IMR-90 (cell line): ENCODE results near the gene ALKBH3. TPM values are rescaled to one million over a fixed set of nuclear protein-coding genes. Genes with fewer than 3 reads are reported as not detected.

ENCODE experiments used
- ATAC-seq: fragments of 200-7000 bp; cut with Tn5 transposase; 2 replicates; pipeline ENCODE4 v1.9.1; 2020; ENCODE audit warnings: low read depth, mild to moderate bottlenecking, moderate library complexity
- BruUV-seq: library from RNA; stranded (reverse); fragments of 400-500 nt; replicated peaks from 2 replicates; lab custom pipeline; 2021; lab: Mats Ljungman, UMichigan
- CTCF ChIA-PET: fragments of 300-600 bp; formaldehyde crosslinking; extraction: SDS; loops from one replicate; lab custom pipeline; 2021; ENCODE audit warnings: antibody characterized with exemption; lab: Yijun Ruan, JAX
- POLR2A ChIA-PET: fragments of 300-600 bp; sonication (Branson Sonifier 250); formaldehyde crosslinking; loops from one replicate; lab custom pipeline; 2022; ENCODE audit warnings: antibody characterized with exemption; ENCODE audit not compliant: unreplicated experiment; lab: Charles Lee
- DNase-seq: peaks from one replicate; pipeline ENCODE4 v3.0.0; 2013
- H2AFZ ChIP-seq: replicated peaks from 2 replicates; pipeline ENCODE3; 2013; ENCODE audit warnings: low read length, mild to moderate bottlenecking; ENCODE audit not compliant: poor library complexity
- H2AK5ac ChIP-seq: 2 replicates; pipeline ENCODE4 v1.6.1; 2013; ENCODE audit warnings: low read depth, low read length, inconsistent platforms
- H2AK9ac ChIP-seq: replicated peaks from 2 replicates; pipeline ENCODE3; 2013; ENCODE audit warnings: mild to moderate bottlenecking, low read depth, low read length, moderate library complexity; ENCODE audit not compliant: poor library complexity
- H2BK120ac ChIP-seq: 2 replicates; pipeline ENCODE4 v1.6.1; 2013; ENCODE audit warnings: low read depth, low read length, inconsistent platforms
- H2BK15ac ChIP-seq: 3 replicates; pipeline ENCODE4 v1.6.1; 2013; ENCODE audit warnings: low read depth, low read length, inconsistent platforms
- H2BK20ac ChIP-seq: 2 replicates; pipeline ENCODE4 v1.6.1; 2013; ENCODE audit warnings: low read depth, mild to moderate bottlenecking, inconsistent platforms, low read length, moderate library complexity
- H2BK5ac ChIP-seq: 2 replicates; pipeline ENCODE4 v1.6.1; 2013; ENCODE audit warnings: mild to moderate bottlenecking, low read depth, low read length, inconsistent platforms; ENCODE audit not compliant: poor library complexity, severe bottlenecking
- H3K14ac ChIP-seq: replicated peaks from 2 replicates; pipeline ENCODE4 v1.6.1; 2013; ENCODE audit warnings: low read depth, low read length, inconsistent platforms
- H3K18ac ChIP-seq: 2 replicates; pipeline ENCODE4 v1.6.1; 2013; ENCODE audit warnings: low read depth, low read length, control low read depth
- H3K23ac ChIP-seq: 2 replicates; pipeline ENCODE4 v1.6.1; 2013; ENCODE audit warnings: low read depth, low read length, inconsistent platforms
- H3K27ac ChIP-seq: 2 replicates; pipeline ENCODE4 v1.5.1; 2013; ENCODE audit warnings: mild to moderate bottlenecking, control low read depth, low read length; ENCODE audit not compliant: insufficient read depth
- H3K27me3 ChIP-seq: 2 replicates; pipeline ENCODE4 v1.6.1; 2013; ENCODE audit warnings: low read length; ENCODE audit not compliant: control insufficient read depth, insufficient read depth
- H3K36me3 ChIP-seq: 2 replicates; pipeline ENCODE4 v1.6.1; 2013; ENCODE audit warnings: low read length, mixed read lengths; ENCODE audit not compliant: control insufficient read depth, insufficient read depth
- H3K4ac ChIP-seq: 2 replicates; pipeline ENCODE4 v1.6.1; 2013; ENCODE audit warnings: low read depth, low read length, inconsistent platforms
- H3K4me1 ChIP-seq: 2 replicates; pipeline ENCODE4 v1.6.1; 2013; ENCODE audit warnings: low read length, mixed read lengths; ENCODE audit not compliant: control insufficient read depth, insufficient read depth
- H3K4me2 ChIP-seq: 2 replicates; pipeline ENCODE4 v1.6.1; 2013; ENCODE audit warnings: low read depth, mild to moderate bottlenecking, control low read depth, low read length, moderate library complexity
- H3K4me3 ChIP-seq: 2 replicates; pipeline ENCODE4 v1.5.1; 2013; ENCODE audit warnings: low read depth, mild to moderate bottlenecking, control low read depth, low read length, moderate library complexity; ENCODE audit not compliant: insufficient read depth
- H3K56ac ChIP-seq: 2 replicates; pipeline ENCODE4 v1.6.1; 2013; ENCODE audit warnings: low read length, inconsistent platforms; ENCODE audit not compliant: insufficient read depth; ENCODE audit errors: extremely low read depth
- H3K79me1 ChIP-seq, 2 experiments: 2 replicates each; pipeline ENCODE4 v1.6.1; 2013; ENCODE audit warnings: low read length in 2 of 2, inconsistent platforms in 1 of 2, low read depth in 1 of 2
- H3K9ac ChIP-seq: 2 replicates; pipeline ENCODE4 v1.6.1; 2013; ENCODE audit warnings: low read depth, low read length, control low read depth
- H3K9me1 ChIP-seq: 2 replicates; pipeline ENCODE4 v1.6.1; 2013; ENCODE audit warnings: low read length, inconsistent platforms; ENCODE audit not compliant: insufficient read depth
- H3K9me3 ChIP-seq: 2 replicates; pipeline ENCODE4 v1.6.1; 2013; ENCODE audit warnings: low read length; ENCODE audit not compliant: control insufficient read depth, insufficient read depth
- H4K20me1 ChIP-seq: 2 replicates; pipeline ENCODE4 v1.6.1; 2013; ENCODE audit warnings: low read length, inconsistent platforms; ENCODE audit not compliant: insufficient read depth
- H4K5ac ChIP-seq: 2 replicates; pipeline ENCODE4 v1.6.1; 2013; ENCODE audit warnings: mild to moderate bottlenecking, low read depth, low read length, control low read depth
- H4K8ac ChIP-seq, 2 experiments: 2 replicates each; pipeline ENCODE4 v1.6.1; 2013; ENCODE audit warnings: low read depth in 2 of 2, low read length in 2 of 2, control low read depth in 1 of 2, inconsistent platforms in 1 of 2
- H4K91ac ChIP-seq: 2 replicates; pipeline ENCODE4 v1.6.1; 2013; ENCODE audit warnings: low read depth, low read length, inconsistent platforms; ENCODE audit not compliant: insufficient read depth
- BHLHE40 ChIP-seq: fragments of 150-350 bp; IDR thresholded peaks from 2 replicates; pipeline ENCODE4 v1.6.1; 2016; ENCODE audit warnings: mild to moderate bottlenecking, low read depth, low read length
- CEBPB ChIP-seq: IDR thresholded peaks from 2 replicates; pipeline ENCODE4 v1.6.1; 2012; ENCODE audit warnings: low read depth, low read length, improper control_type of control experiment
- FOS ChIP-seq: fragments of 150-350 bp; IDR thresholded peaks from 2 replicates; pipeline ENCODE4 v1.6.1; 2016; ENCODE audit warnings: low read depth, low read length
- MAFK ChIP-seq: IDR thresholded peaks from 2 replicates; pipeline ENCODE4 v1.6.1; 2012; ENCODE audit warnings: low read depth, low read length, improper control_type of control experiment
- MXI1 ChIP-seq: IDR thresholded peaks from 2 replicates; pipeline ENCODE4 v1.6.1; 2012; ENCODE audit warnings: low read depth, mild to moderate bottlenecking, low read length, moderate library complexity, borderline replicate concordance
- NFE2L2 ChIP-seq: fragments of 150-350 bp; IDR thresholded peaks from 2 replicates; pipeline ENCODE4 v1.6.1; 2016; ENCODE audit warnings: low read depth, mild to moderate bottlenecking, low read length
- RAD21 ChIP-seq: IDR thresholded peaks from 2 replicates; pipeline ENCODE4 v1.6.1; 2012; ENCODE audit warnings: low read length, improper control_type of control experiment
- RCOR1 ChIP-seq: IDR thresholded peaks from 2 replicates; pipeline ENCODE4 v1.6.1; 2012; ENCODE audit warnings: mild to moderate bottlenecking, low read length, improper control_type of control experiment; ENCODE audit not compliant: insufficient replicate concordance
- SMC3 ChIP-seq: fragments of 150-350 bp; IDR thresholded peaks from 2 replicates; pipeline ENCODE4 v1.6.1; 2016; ENCODE audit warnings: low read depth, mild to moderate bottlenecking, antibody characterized with exemption, low read length, moderate library complexity
- dilution Hi-C: fragments of 300-500 bp; cut with HindIII; formaldehyde crosslinking; loops from one replicate; pipeline ENCODE4 v1.14.3; 2018; ENCODE audit warnings: low sequenced_read_pairs; ENCODE audit not compliant: unreplicated experiment
- in situ Hi-C: fragments of 300-500 bp; cut with MboI; formaldehyde crosslinking; loops from 3 replicates; pipeline ENCODE4 v1.14.3; 2019; ENCODE audit warnings: low sequenced_read_pairs, inconsistent platforms, mixed read lengths
- intact Hi-C: fragments of 100-400 bp; cut with micrococcal nuclease; formaldehyde crosslinking; loops from 2 replicates; pipeline ENCODE4 v1.10.0; 2022
- polyA plus RNA-seq, 3 experiments: library from polyadenylated mRNA; depleted of rRNA; stranded (reverse); fragments of >200 nt; gene quantifications; 2 replicates each; pipeline ENCODE4 v1.2.3, GENCODE V29; 2012; ENCODE audit warnings: low replicate concordance in 1 of 3
- total RNA-seq: library from RNA; depleted of rRNA; stranded (reverse); fragments of >200 nt; gene quantifications from 2 replicates; pipeline ENCODE4 v1.2.3, GENCODE V29; 2012
- TF ChIP-seq, protein P1 (sequence below): fragments of 150-350 bp; IDR thresholded peaks from 2 replicates; pipeline ENCODE4 v1.6.1; 2016; ENCODE audit warnings: low read depth, mild to moderate bottlenecking, low read length, moderate library complexity, borderline replicate concordance

ALKBH3 gene
- total and polyA plus RNA-seq, 2 of the 4 experiments (the other 2 are of a cell fraction) = 27.7 to 62.9 TPM

DNA sequence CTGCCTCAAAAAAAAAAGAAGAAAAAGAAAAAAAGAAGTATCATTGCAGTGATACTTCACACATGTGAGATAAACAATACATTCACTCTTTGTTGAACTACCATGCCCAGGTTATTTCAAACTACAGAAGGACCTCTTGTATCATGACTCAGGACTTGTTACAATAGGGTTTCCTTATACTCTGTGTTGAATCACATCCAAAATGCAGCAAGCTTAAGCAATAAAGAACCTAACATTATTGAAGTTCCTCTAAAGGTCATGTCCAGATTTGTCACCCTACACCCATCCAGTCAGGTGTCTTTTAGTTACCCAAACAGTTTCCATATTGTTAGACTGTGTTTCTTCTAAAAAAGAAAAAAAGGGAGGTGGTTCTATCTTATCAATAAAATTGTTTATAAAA is 26.9 kb upstream of the ALKBH3 start:
- Histone ChIP-seq H3K23ac (no peak overlapping the region), H4K91ac (no peak overlapping the region), H2AFZ (no peak overlapping the region), H2BK120ac (no peak overlapping the region), H2AK9ac (no peak overlapping the region), H2BK15ac (no peak overlapping the region), H4K5ac (no peak overlapping the region), H3K4me1 (no peaks in the 10 kb centered on the region), H3K18ac (no peak overlapping the region), H3K27ac (no peak overlapping the region), H3K56ac (no peak overlapping the region), H3K27me3 (no peaks in the 10 kb centered on the region), H3K9me1 (no peaks in the 10 kb centered on the region), H3K9ac (no peak overlapping the region), H3K4me2 (no peak overlapping the region), H3K4ac (no peak overlapping the region), H3K79me1 (no peaks in the 10 kb centered on the region), H3K9me3 (no peaks in the 10 kb centered on the region), H3K14ac (no peak overlapping the region), H3K36me3 (peaks cover 1% of the 10 kb centered on the region; the same call in 1 of the 2 replicates), H2AK5ac (no peak overlapping the region), H4K20me1 (no peaks in the 10 kb centered on the region), H2BK20ac (no peak overlapping the region), H4K8ac (no peak overlapping the region), H2BK5ac (no peak overlapping the region), H3K4me3 (no peak overlapping the region)
- dilution Hi-C loops = no loop called here
- CTCF ChIA-PET = interaction anchor here (0.7 to 1.0 kb wide), 2 partner anchors 11 to 355 kb away, joined by 3 to 8 read pairs; no protein-coding TSS in a partner anchor
- ATAC-seq (no peak), DNase-seq (peak; percentile 18)
- no peak for TF ChIP-seq MXI1
- TF ChIP-seq FOS = no peak
- no peak for TF ChIP-seq SMC3
- TF ChIP-seq CEBPB = no peak
- TF ChIP-seq RCOR1 = no peak
- TF ChIP-seq RAD21 = no peak
- no peak for TF ChIP-seq MAFK
- TF ChIP-seq, protein P1, sequence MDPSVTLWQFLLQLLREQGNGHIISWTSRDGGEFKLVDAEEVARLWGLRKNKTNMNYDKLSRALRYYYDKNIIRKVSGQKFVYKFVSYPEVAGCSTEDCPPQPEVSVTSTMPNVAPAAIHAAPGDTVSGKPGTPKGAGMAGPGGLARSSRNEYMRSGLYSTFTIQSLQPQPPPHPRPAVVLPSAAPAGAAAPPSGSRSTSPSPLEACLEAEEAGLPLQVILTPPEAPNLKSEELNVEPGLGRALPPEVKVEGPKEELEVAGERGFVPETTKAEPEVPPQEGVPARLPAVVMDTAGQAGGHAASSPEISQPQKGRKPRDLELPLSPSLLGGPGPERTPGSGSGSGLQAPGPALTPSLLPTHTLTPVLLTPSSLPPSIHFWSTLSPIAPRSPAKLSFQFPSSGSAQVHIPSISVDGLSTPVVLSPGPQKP = no peak
- no peak for TF ChIP-seq BHLHE40
- no peak for TF ChIP-seq NFE2L2
- intact Hi-C loops = loop anchor here (2.0 to 10.0 kb wide), 4 partner anchors 209 to 436 kb away; no protein-coding TSS in a partner anchor
- POLR2A ChIA-PET = no interaction called here
- BruUV-seq = no TSS peak
- in situ Hi-C loops = no loop called here
